Measurements from ENCODE around the gene ALX3. TPM values are rescaled to one million over a fixed set of nuclear protein-coding genes. Genes with fewer than 3 reads are reported as not detected.

The ALX3 gene
- total RNA-seq, 2 experiments from 2014 or later, result not detected

GRCh38 chr1:110088739-110089316, 18.4 kb upstream of the ALX3 start:
- DNase-seq (ENCODE audit: low spot score), result no peak
- Histone ChIP-seq H3K4me2 (ENCODE audit: low read length) (no peak overlapping the region), H3K79me2 (ENCODE audit: insufficient read depth, low read depth, low read length) (no peaks in the 10 kb centered on the region), H3K9me3 (ENCODE audit: low read length) (no peaks in the 10 kb centered on the region), H2AFZ (ENCODE audit: low read length) (no peak overlapping the region), H3K9me2 (ENCODE audit: insufficient read depth, low read length) (no peaks in the 10 kb centered on the region), H3K27ac (ENCODE audit: low read depth, low read length, poor library complexity, severe bottlenecking) (no peak overlapping the region), H3K36me3 (ENCODE audit: insufficient read depth, low read length) (no peaks in the 10 kb centered on the region), H4K20me1 (ENCODE audit: insufficient read depth, low read length) (no peaks in the 10 kb centered on the region), H3K4me1 (ENCODE audit: insufficient read depth, low read length, poor library complexity, severe bottlenecking) (no peaks in the 10 kb centered on the region), H3K4me3 (ENCODE audit: low read depth, low read length, poor library complexity, severe bottlenecking) (no peak overlapping the region)
- POLR2A ChIA-PET, result interaction anchor here (1.1 to 1.6 kb wide), 3 partner anchors 15 to 57 kb away, joined by 3 to 8 read pairs (median 5); no protein-coding TSS in a partner anchor
- TF ChIP-seq CTCF (conservative IDR thresholded peaks at IDR 0.05; ENCODE audit: low read length) (no peak), EZH2phosphoT487 (IDR thresholded peaks at IDR 0.05; ENCODE audit: borderline replicate concordance, low read depth, low read length) (no peak)
- no TSS peak for BruUV-seq (replicated peaks)
- intact Hi-C loops (cut with micrococcal nuclease; ENCODE audit: unreplicated experiment), result loop anchor here (1.0 kb wide), 1 partner anchor 17 kb away; no protein-coding TSS in a partner anchor
- CTCF ChIA-PET (ENCODE audit: unreplicated experiment), result interaction anchor here (0.8 to 1.8 kb wide), 7 partner anchors 9 to 372 kb away, joined by 3 to 18 read pairs (median 6); no protein-coding TSS in a partner anchor

GRCh38 chr1:110087812-110088738, 17.6 kb upstream of the ALX3 start:
- POLR2A ChIA-PET, result interaction anchor here (0.8 to 1.6 kb wide), 5 partner anchors 9 to 56 kb away, joined by 3 to 8 read pairs (median 4); no protein-coding TSS in a partner anchor
- intact Hi-C loops (cut with micrococcal nuclease; ENCODE audit: unreplicated experiment), result loop anchor here (1.0 kb wide), 1 partner anchor 18 kb away; no protein-coding TSS in a partner anchor
- Histone ChIP-seq H3K79me2 (ENCODE audit: insufficient read depth, low read depth, low read length) (no peaks in the 10 kb centered on the region), H3K9me3 (ENCODE audit: low read length) (no peaks in the 10 kb centered on the region), H3K4me3 (ENCODE audit: low read depth, low read length, poor library complexity, severe bottlenecking) (no peak overlapping the region), H3K36me3 (ENCODE audit: insufficient read depth, low read length) (no peaks in the 10 kb centered on the region), H4K20me1 (ENCODE audit: insufficient read depth, low read length) (no peaks in the 10 kb centered on the region), H2AFZ (ENCODE audit: low read length) (no peak overlapping the region), H3K9me2 (ENCODE audit: insufficient read depth, low read length) (no peaks in the 10 kb centered on the region), H3K27ac (ENCODE audit: low read depth, low read length, poor library complexity, severe bottlenecking) (no peak overlapping the region), H3K4me2 (ENCODE audit: low read length) (no peak overlapping the region), H3K4me1 (ENCODE audit: insufficient read depth, low read length, poor library complexity, severe bottlenecking) (no peaks in the 10 kb centered on the region)
- TF ChIP-seq CTCF (conservative IDR thresholded peaks at IDR 0.05; ENCODE audit: low read length) (peak; percentile 84), EZH2phosphoT487 (IDR thresholded peaks at IDR 0.05; ENCODE audit: borderline replicate concordance, low read depth, low read length) (no peak)
- no TSS peak for BruUV-seq (replicated peaks)
- peak; percentile 68 for DNase-seq (ENCODE audit: low spot score)
- CTCF ChIA-PET (ENCODE audit: unreplicated experiment), result interaction anchor here (0.6 to 1.8 kb wide), 8 partner anchors 9 to 372 kb away, joined by 3 to 18 read pairs (median 6); no protein-coding TSS in a partner anchor

Data from OCI-LY7 (cell line).